Upper lobe of left lung (tissue), 4 donors: ENCODE measurements around the gene LPA.

Source experiments
- CTCF ChIP-seq, 6 experiments: fragments of 450-650 bp in 4 of 6; fragments of 200-600 bp in 2 of 6; sonication (generic) in 2 of 6; IDR thresholded peaks; one replicate each; pipeline ENCODE4 v1.5.1; 2016 to 2019; ENCODE audit warnings: antibody characterized with exemption in 6 of 6
- EP300 ChIP-seq, 4 donors: sonication (generic); formaldehyde crosslinking; IDR thresholded peaks; one replicate each; pipeline ENCODE4 v1.5.1; 2017; ENCODE audit warnings: antibody characterized with exemption in 4 of 4, control low read depth in 2 of 4
- POLR2A ChIP-seq, 4 donors: fragments of 450-650 bp; IDR thresholded peaks; one replicate each; pipeline ENCODE4 v1.5.1; 2016 to 2017; ENCODE audit warnings: antibody characterized with exemption in 4 of 4, mild to moderate bottlenecking in 2 of 4
- POLR2AphosphoS5 ChIP-seq, 2 donors: sonication (generic); formaldehyde crosslinking; IDR thresholded peaks; one replicate each; pipeline ENCODE4 v1.5.1; 2017; ENCODE audit warnings: antibody characterized with exemption in 2 of 2

GRCh38 chr6:160586374-160586773 lies 77.7 kb downstream of the LPA start:
- TF ChIP-seq EP300 (IDR thresholded peaks at IDR 0.05) (no peak), CTCF (IDR thresholded peaks at IDR 0.05) (no peak), POLR2A (IDR thresholded peaks at IDR 0.05) (no peak), POLR2AphosphoS5 (IDR thresholded peaks at IDR 0.05) (no peak)
